SH-SY5Y (cell line): ENCODE results near the gene TMUB2.

Source experiments
- GATA2 ChIP-seq: IDR thresholded peaks from 2 replicates; pipeline ENCODE4 v1.6.1; 2011; ENCODE audit warnings: mild to moderate bottlenecking, low read depth, low read length
- GATA3 ChIP-seq: IDR thresholded peaks from 2 replicates; pipeline ENCODE4 v1.6.1; 2011; ENCODE audit warnings: low read depth, mild to moderate bottlenecking, low read length, moderate library complexity

- TF ChIP-seq GATA3 (no peak), GATA2 (no peak)
Measured at GRCh38 chr17:44241106-44241624, 54.4 kb downstream of the TMUB2 start.
